Measurements from ENCODE around the gene CSNK1A1L. TPM values are rescaled to one million over a fixed set of nuclear protein-coding genes. Genes with fewer than 3 reads are reported as not detected.

The CSNK1A1L gene
- total RNA-seq, 4 donors from 2014 or later: not detected

DNA sequence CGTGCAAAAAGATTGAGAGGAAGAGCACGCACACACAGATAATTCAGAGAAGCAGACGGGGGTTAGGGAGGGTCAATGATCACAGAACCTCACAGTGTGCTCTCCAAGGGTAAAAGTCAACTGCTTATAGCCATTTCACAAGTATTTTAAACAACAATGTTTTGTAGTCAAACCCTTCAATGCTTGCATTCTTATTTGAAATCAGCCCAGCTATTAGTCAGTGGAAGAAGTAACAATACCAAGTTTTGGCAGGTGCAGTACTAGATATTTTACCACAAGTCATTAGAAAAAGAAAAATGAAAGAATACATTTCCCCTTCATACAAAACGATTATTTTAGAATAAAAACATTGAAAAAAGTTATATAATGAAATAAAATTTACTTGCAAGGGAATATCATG, 2.6 kb downstream of the CSNK1A1L start:
- intact Hi-C loops (cut with DNase I): loop anchor here (10.0 kb wide), 1 partner anchor 502 kb away; no protein-coding TSS in a partner anchor
- WGBS, 2 donors: 58 to 67% methylated on average over 4 of the region's 4 CpGs

GRCh38 chr13:37101201-37101600, 4.3 kb downstream of the CSNK1A1L start:
- Histone ChIP-seq H3K4me3 (no peak overlapping the region), H3K9me3 (no peaks in the 10 kb centered on the region), H3K36me3 (no peaks in the 10 kb centered on the region), H3K27me3 (no peaks in the 10 kb centered on the region), H3K27ac (no peak overlapping the region), H3K4me1 (no peaks in the 10 kb centered on the region)
- WGBS, 2 donors: 43 to 45% methylated on average over 1 of the region's 1 CpG
- DNase-seq: no peak
- intact Hi-C loops (cut with DNase I): loop anchor here (10.0 kb wide), 1 partner anchor 504 kb away; no protein-coding TSS in a partner anchor
- TF ChIP-seq POLR2A (IDR thresholded peaks at IDR 0.05): no peak
- TF ChIP-seq, protein P1, sequence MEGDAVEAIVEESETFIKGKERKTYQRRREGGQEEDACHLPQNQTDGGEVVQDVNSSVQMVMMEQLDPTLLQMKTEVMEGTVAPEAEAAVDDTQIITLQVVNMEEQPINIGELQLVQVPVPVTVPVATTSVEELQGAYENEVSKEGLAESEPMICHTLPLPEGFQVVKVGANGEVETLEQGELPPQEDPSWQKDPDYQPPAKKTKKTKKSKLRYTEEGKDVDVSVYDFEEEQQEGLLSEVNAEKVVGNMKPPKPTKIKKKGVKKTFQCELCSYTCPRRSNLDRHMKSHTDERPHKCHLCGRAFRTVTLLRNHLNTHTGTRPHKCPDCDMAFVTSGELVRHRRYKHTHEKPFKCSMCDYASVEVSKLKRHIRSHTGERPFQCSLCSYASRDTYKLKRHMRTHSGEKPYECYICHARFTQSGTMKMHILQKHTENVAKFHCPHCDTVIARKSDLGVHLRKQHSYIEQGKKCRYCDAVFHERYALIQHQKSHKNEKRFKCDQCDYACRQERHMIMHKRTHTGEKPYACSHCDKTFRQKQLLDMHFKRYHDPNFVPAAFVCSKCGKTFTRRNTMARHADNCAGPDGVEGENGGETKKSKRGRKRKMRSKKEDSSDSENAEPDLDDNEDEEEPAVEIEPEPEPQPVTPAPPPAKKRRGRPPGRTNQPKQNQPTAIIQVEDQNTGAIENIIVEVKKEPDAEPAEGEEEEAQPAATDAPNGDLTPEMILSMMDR (IDR thresholded peaks at IDR 0.05): no peak

More for the DNA sequence above, 2.6 kb downstream of the CSNK1A1L start:
- H3K4me3 ChIP-seq: no peak overlapping the region
- H3K27me3 ChIP-seq: no peaks in the 10 kb centered on the region
- DNase-seq: no peak
- no peaks in the 10 kb centered on the region for H3K4me1 ChIP-seq
- no peaks in the 10 kb centered on the region for H3K9me3 ChIP-seq
- TF ChIP-seq, protein P1 (IDR thresholded peaks at IDR 0.05): no peak
- TF ChIP-seq POLR2A (IDR thresholded peaks at IDR 0.05): no peak
- H3K36me3 ChIP-seq: no peaks in the 10 kb centered on the region
- H3K27ac ChIP-seq: no peak overlapping the region

GRCh38 chr13:37100731-37101130, 4.7 kb downstream of the CSNK1A1L start:
- intact Hi-C loops (cut with DNase I): loop anchor here (10.0 kb wide), 1 partner anchor 504 kb away; no protein-coding TSS in a partner anchor
- Histone ChIP-seq H3K4me1 (no peaks in the 10 kb centered on the region), H3K36me3 (no peaks in the 10 kb centered on the region), H3K27me3 (no peaks in the 10 kb centered on the region), H3K9me3 (no peaks in the 10 kb centered on the region), H3K27ac (no peak overlapping the region), H3K4me3 (no peak overlapping the region)
- DNase-seq: no peak
- TF ChIP-seq, protein P1 (IDR thresholded peaks at IDR 0.05): no peak
- no peak for TF ChIP-seq POLR2A (IDR thresholded peaks at IDR 0.05)

- TF ChIP-seq POLR2A (IDR thresholded peaks at IDR 0.05): no peak
- TF ChIP-seq, protein P1 (IDR thresholded peaks at IDR 0.05): no peak
- H3K9me3 ChIP-seq: no peaks in the 10 kb centered on the region
- no peaks in the 10 kb centered on the region for H3K4me1 ChIP-seq
- H3K4me3 ChIP-seq: no peak overlapping the region
- intact Hi-C loops (cut with DNase I): no loop called here
- WGBS, 2 donors: 67 to 71% methylated on average over 4 of the region's 4 CpGs
- no peak for DNase-seq
- no peaks in the 10 kb centered on the region for H3K36me3 ChIP-seq
- H3K27ac ChIP-seq: no peak overlapping the region
- no peaks in the 10 kb centered on the region for H3K27me3 ChIP-seq
Observed at GRCh38 chr13:37097076-37097475, 8.4 kb downstream of the CSNK1A1L start.

- Histone ChIP-seq H3K36me3 (no peaks in the 10 kb centered on the region), H3K27me3 (no peaks in the 10 kb centered on the region), H3K4me1 (no peaks in the 10 kb centered on the region), H3K9me3 (no peaks in the 10 kb centered on the region), H3K4me3 (no peak overlapping the region), H3K27ac (no peak overlapping the region)
- TF ChIP-seq, protein P1 (IDR thresholded peaks at IDR 0.05): no peak
- TF ChIP-seq POLR2A (IDR thresholded peaks at IDR 0.05): no peak
- DNase-seq: no peak
- 76 to 92% methylated on average over 4 of the region's 4 CpGs for WGBS, 2 donors
- intact Hi-C loops (cut with DNase I): no loop called here
Observed at GRCh38 chr13:37094840-37095239, 10.6 kb downstream of the CSNK1A1L start.

Measured in esophagus squamous epithelium (tissue), 5 donors.